ENCODE data around the gene HPD.
A peak's percentile ranks its signal among the peaks of the same experiment; 100 is the strongest.

HPD gene

DNA sequence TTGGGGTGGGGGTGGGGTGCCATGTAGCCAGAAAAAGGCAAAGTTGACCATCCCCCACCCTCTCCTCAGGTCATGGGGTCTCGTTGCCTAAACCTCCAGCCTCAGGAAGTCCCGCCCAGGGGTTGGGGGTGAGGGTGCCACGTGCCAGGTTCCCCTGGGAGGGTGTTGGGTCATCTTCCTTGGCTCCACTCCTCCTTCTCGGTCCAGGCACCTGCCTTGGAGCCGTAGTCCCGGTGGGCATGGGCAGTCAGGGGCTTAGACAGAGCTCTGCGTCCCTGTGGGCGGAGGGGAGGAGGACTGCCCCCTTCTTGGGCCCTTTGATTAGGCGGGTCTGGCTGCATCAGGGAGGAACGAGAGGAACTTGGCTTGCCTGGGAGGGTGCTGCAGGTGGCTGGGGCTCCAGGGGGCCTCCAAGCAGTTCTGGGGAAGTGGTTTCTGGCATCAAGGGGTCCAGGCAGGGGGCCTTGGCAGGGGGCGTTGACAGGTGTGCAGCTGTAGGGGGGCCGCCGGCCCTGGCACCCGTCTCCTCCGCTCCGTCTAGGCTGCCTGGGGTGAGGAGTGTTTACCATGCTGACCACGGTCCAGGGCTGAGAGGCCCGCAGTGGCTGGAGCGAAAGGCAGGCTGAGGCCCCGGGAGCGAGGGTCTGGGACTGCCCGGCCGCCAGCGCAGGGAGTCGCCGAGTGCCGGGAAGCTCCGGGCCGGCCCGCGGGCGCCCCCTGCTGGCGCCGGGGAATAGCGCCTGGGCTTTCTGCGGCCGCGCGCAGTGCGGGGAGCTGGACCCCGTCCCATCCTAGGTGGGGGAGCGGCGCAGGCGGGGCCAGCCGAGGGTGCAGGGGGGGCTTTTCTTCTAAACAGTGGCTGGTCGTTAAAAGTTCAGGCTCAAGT is 47.0 kb downstream of the HPD start:
- peak in 1 of 3 experiments; percentile 60 for DNase-seq (ENCODE audit: low read depth in 3 of 3)

DNA sequence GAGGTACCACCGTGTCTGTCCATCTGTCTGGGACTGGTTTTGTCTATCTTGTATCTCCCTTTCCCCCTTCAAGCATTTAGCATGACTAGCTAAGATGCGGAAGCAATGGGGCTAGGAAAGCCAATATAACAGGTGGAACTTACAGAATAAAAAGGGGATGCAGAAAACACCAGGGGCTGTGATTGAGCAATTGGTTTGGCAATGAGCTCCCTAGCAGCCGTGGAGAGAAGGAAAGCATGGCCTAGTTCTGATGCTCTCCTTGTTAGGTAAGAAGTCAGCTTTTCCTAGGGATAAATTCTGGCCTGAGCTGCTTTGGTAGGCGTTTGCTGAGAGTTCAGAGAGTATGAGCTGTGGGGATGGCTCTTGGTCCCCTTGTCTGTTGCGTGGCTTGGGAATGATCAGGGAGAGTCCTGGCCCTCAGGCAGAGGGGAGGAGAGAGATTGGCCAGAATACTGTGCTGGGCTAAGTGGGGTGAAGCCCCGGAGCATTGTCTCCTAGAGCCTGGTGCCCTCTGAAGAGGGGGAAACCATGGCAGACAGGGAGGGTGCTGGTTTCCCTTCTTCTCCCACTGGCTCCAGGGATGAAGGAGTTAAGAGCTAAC is 47.7 kb downstream of the HPD start:
- DNase-seq (ENCODE audit: low read depth in 3 of 3) = no peak

DNA sequence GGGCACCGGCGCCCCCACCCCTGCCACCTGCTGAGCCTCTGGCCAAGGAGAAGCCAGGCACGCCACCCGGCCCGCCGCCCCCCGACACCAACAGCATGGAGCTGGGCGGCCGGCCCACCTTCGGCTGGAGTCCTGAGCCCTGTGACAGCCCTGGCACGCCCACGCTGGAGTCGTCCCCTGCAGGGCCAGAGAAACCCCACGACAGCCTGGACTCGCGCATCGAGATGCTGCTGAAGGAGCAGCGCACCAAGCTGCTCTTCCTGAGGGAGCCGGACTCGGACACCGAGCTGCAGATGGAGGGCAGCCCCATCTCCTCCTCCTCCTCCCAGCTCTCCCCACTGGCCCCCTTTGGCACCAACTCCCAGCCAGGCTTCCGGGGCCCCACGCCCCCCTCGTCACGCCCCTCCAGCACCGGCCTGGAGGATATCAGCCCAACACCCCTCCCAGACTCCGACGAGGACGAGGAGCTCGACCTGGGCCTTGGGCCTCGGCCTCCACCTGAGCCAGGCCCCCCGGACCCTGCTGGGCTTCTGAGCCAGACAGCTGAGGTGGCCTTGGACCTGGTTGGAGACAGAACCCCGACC is 48.3 kb downstream of the HPD start:
- DNase-seq (ENCODE audit: low read depth in 3 of 3) = no peak

DNA sequence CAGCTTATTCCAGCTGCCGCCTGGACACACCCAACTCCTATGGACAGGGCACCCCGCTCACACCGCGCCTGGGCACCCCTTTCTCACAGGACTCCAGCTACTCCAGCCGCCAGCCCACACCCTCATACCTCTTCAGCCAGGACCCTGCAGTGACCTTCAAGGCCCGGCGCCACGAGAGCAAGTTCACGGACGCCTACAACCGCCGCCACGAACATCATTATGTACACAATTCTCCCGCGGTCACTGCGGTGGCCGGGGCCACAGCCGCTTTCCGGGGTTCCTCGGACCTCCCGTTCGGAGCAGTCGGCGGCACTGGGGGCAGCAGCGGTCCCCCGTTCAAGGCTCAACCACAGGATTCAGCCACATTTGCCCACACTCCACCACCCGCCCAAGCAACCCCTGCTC is 48.9 kb downstream of the HPD start:
- DNase-seq (ENCODE audit: low read depth in 3 of 3) = no peak

DNA sequence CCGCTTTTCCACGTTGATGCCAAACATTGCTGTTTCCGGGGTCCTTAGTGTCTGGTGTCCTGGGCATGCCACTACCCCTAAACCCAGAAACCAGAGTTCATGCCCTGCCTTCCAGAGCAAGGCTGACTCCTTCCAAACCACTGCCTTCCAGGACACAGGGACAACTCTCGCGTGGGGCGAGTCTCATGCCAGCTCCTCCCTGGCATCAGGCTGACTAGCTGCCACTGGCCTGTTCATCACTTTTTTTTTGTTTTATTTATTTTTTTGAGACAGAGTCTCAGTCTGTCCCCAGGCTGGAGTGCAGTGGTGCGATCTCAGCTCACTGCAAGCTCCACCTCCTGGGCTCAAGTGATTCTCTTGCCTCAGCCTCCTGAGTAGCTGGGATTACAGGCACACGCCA is 50.0 kb downstream of the HPD start:
- DNase-seq (ENCODE audit: low read depth in 3 of 3) = no peak

DNA sequence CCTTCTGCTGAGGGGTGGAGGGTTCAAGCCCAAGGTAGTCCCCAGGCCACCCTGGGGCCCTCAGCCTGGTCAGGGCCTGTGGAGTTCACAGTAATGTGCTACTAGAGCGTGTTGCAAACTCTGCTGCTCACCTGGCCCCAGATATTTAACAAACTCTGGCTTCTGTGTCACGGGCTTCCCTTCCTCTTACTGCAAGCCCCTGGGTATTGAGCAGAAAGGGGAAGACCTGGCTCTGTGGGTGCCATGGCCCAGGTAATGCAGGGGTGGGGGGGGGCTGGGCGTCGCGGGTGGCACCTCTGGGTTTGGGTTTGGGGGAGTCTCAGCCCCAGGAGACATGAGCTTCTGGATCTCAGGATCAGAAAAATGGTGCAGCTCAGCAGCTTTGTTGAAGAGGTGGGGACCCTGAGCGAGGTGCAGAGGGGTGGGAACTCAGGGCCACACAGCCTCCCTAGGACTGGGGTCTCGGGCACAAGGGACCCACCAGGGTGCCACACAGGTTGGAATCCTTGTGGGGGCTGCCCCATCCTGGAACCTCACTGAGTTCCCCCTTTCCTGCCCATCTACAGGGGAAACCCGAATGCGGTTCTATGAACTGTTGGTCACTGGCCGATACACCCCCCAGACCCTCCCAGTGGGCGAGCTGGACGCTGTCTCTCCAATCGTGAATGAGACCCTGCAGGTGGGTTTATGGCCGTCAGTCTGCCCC is 50.9 kb downstream of the HPD start:
- DNase-seq (ENCODE audit: low read depth in 3 of 3) = no peak

DNA sequence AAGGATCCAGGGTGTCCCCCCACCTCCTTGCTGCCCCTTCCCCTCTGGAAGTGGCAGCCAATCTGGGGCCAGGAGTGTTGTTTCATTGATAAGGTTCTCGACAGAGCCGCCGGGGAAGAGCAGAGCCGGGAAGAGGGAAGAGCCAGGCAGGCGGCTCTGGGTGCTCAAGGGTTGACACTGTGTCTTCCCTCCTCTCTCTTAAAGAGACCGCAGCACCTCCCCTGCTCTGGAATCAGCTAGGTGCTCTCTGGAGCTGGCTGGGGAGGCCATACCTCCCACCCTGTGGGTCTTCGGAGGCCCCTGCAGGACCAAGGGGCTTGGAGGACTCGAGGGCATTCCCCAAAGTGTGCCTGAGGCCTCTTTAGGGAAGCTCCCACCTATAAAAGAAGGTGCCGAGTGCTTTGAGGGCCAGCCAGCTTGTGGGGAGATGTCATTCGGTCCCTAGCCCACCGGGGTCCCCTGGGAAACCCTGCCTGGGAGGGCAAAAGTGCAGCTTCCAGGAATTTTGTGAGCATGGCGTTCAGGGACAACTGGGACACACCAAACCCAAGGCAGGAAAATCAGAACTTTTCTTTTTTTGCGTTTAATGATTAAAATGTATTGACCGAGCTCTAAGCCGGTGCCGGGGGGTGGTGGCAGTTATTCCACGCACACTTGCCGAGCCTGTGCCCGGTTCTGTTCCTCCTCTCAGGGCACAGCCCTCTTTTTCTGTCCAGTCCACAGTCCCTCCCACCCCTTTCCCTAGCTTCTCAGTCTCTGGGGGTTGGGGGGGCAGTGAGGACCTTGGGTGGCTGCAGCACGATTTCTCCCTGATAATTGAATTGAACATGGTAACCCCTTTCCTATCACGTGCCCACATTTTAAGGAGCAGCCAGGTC is 51.9 kb downstream of the HPD start:
- no peak for DNase-seq (ENCODE audit: low read depth in 3 of 3)

DNA sequence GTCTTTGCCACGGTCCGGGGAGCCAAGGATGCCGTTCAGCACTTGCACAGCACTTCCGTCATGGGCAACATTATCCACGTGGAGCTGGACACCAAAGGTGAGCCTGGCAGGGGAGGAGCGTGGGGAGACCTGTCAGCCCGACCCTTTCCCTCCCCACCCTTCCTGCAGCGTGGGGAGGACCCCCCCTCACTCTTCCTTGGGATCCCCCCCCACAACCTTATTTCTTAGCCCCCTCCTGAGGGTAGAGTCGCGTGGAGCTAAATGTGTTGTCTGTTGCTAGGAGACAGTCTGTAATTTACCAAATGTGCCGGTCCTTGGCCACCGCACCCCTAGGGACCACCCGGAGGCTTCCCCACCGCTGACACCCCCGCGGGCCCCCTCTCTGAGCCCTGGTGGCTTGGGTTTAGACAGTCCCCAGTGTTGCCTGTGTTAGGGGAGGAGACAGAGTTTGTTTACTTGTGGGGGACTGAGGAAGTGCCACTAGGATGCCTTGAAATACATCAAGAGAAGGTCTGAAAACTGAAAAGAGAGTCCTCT is 52.6 kb downstream of the HPD start:
- no peak for DNase-seq (ENCODE audit: low read depth in 3 of 3)

DNA sequence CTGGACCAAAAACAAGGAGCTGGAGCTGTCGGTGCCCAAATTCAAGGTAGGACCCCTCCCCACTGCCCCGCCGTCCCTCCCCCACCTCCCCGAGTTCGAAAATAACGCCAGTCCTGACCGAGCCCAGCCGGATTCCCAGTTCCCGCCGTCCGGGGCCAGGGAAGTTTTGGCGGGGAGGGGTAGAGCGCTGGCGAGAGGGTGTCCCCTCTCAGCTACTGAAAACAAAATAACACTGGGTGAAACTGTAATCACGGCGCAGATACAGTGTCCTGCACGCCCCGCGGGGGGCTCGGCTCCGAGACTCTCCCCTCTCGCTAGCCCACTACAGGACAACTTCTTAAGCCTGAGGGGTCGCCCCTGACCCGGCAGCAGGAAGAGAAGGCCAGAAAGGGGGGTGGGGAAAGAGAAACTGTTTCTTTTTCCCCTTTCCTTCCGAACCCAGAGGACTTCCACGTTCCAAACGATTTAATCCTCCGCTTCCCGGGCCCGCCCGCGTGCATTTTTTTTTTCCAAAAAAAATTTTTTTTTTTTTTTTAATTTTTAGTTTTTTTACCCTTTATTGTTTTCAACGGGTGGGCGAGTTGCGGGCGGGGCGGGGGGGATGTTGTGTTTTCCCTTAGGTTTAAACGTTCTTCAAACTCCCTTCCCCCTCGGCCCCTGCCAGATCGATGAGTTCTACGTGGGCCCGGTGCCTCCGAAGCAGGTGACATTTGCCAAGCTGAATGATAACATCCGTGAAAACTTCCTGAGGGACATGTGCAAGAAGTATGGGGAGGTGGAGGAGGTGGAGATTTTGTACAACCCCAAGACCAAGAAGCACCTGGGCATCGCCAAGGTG is 53.3 kb downstream of the HPD start:
- no peak for DNase-seq (ENCODE audit: low read depth in 3 of 3)

DNA sequence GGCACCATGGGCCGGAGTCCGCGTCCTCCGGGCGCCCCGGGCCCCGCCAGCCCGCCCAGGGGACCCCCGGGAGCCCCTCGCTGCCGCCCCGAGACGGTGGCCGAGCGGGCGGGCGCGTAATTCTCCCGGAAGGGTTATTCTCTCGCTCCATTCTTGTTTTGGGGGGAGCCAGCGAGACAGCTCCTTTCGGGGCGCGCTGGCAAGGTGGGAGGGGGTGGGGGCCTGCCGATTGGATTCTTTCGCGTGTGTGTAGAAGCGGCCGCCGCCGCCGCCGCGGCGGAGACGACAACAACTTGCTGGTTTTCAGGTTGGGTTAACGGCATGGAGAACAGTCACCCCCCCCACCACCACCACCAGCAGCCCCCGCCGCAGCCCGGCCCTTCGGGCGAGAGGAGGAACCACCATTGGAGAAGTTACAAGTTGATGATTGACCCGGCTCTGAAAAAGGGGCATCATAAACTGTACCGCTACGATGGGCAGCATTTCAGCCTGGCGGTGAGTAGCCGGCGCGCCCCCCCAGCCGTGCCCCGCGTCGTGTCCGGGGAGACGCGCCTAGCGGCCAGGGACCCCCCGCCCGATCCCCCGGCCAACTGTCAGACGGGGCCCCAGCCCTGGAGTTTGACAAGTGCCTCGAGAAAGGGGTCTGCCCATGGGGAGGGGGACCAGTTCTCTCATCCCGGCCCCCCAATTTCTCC is 54.1 kb downstream of the HPD start:
- DNase-seq (ENCODE audit: low read depth in 3 of 3) = no peak

DNA sequence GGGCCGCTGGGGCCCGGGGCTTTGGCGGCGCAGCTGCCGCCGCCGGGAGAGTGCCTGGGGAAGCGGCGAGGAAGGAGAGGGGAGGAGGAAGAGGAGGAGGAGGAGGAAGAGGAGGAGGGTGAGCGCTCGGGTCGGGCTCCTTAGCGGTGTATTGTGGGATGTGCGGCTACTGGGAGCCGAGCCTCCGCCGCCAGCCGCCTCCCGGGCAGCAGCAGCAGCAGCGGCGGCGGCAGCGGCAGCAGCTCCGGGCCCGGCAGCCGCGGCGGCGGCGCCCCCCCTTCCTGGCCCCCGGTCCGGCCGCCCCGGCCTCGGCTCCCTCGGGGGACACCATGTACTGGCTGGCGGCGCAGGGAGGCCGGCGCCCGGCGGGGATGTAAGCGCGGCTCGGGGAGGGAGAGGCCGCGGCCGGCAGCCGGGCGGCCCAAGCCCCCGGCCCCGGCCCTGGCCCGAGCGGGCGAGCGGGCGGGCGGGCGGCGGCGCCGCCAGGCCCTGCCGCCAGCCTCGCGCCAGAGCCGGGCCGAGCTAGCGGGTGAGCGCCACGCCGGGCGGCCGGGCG is 54.7 kb downstream of the HPD start, which contains the start of gene SETD1B:
SETD1B (plus strand) TSS at position 149 of the 556 bp plus-strand sequence. CDS start 729 bp downstream, outside the sequence.
- no peak for DNase-seq (ENCODE audit: low read depth in 3 of 3)

DNA sequence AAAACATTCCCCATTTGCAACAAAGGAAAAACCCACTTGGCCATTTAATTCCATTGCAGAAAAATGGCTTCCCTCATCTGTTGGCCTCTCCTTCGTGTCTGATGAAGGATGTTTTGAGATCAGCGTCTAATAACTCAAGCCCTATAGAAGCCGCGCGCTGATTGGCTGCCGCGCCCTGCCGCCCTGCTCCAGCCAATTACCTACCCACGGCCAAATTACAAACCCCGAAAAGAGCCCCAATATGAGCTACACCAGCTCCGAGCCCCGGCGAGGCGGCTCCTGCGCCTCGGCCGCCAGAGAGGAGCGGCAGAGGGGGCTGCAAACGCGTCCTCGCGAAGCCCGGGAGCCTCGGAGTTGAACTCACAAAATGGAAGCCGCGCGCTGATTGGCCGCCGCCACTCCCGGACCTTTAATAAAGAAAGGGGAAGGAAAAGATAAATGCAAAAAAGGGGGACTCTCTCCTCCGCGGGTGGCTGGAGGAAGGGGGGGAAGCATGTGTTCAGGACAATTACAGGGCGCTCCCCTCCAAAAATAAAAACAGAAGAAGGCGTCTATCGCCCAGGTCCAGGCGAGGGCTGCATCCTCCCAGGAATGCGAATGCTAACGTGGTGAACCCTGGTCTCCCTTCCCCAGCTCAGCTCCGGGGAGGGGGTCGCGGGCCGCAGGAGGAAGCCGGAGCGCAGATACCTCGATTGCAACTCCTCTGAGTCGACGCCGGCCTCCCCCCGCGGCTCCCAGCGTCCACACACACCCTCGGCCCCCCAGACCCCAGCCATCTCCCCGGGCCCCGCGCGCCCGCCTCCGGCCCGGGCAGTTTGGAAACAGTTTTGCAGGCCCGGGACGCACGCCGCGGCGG is 55.6 kb downstream of the HPD start:
- peak; percentile 74 to 85 (median 75) for DNase-seq (ENCODE audit: low read depth in 3 of 3)

DNA sequence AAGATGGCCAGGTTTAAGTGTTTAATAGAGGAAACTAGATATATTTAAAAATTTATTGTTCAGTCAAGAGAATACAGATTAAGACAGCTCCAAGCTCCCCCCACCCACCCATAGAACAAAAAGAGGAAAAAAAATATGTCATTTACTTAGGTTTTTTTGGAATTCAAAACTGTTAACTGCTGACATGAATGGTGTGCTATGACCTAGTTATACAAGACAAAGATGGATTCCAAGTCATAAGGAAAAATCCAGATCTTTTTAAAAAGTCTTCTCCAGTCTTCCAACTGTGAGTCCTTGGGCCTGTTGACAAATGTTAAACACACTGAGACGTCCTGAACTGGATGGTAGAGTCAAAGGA is 56.2 kb downstream of the HPD start:
- no peak for DNase-seq (ENCODE audit: low read depth in 3 of 3)

DNA sequence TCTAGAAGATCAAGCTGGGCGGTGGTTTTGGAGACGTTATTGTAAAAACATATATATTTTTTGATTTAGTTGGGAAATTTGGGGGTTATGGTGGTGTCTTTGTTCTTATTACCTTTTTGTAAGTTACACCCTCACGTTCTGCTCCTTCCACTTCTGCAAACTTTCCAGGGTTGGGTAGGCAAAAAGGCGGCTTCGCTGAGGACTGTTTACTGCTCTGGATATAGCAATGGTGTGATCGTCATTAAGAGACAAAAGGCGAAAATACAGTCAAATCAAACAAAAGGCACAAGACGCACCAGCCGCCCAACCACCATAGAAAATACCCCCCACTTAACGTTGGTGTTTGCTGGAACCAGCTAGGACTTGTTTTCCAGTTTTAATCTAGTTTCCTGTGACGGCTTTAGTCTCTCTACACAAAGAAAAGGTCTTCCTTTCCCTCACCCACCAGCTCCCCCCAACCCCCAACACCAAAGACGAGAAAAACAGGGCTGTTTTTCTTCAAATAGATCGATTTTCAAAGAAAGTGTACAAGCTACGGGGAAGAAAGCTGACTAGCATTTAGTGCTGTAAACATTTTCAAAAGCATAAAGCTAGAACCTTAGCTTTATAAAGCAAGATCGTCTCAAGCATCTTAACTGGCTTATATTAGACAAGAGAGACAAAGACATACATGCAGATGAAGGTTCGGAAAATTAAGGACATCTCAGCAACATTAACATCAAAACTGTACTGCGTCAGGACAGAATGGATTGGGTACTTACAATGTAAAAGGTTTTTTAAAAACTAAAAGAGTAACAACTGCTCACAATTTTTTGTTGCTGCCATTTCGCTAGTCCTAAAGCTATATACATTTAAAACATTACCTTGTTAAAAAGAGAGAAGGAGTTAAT is 56.8 kb downstream of the HPD start:
- DNase-seq (ENCODE audit: low read depth in 3 of 3) = no peak

DNA sequence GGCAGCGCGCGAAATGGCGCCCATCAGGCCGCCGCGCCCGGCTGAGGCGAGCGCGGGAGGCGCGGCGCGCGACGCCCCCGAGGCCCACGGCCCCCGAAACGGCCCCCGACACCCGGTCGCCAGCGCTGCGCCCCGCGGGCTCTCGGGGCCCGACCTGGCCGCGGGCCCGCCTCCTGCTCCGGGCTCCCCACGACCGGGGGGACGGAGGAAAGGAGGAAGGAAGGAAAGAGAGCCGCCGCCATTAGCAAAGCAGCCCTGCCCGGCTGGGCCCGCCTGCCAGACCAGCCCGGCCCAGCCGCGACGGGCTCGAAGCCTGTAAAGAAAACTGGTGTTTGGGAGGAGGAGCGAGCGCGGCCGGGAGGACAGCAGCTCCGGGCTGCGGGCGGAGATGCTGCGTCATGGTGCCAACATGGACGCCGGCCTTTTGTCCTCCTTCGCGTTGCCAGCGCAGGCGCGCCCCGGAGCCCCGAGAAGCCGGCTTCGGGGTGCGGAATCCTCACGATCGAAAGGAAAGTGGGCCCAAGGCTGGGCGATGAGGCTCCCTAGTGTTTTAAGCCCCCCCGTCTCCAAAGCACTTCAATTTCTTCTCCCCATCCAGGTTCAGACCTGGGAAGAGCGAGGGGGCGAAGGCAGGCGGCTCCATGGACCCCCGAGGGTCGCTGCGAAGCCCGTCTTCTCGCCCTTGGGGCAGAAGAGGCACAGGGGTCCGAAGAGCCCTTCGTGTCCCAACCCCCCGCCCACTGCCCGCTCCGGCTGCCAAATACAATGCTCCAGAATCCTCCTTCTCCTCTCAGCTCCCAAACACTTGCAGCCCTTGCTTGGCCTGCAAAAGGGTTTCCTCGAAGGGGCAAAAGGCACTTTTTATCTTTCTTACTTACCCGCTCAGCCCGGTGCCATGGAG is 57.7 kb downstream of the HPD start:
- DNase-seq (ENCODE audit: low read depth in 3 of 3) = no peak
